ENCODE results near the gene COL20A1.

The COL20A1 gene

GRCh38 chr20:63309261-63310071 is 16.5 kb downstream of the COL20A1 start:
- H3K36me3 ChIP-seq (ENCODE audit: control insufficient read depth, insufficient read depth, low read length), result no peaks in the 10 kb centered on the region
- no peak overlapping the region for H3K4me3 ChIP-seq (ENCODE audit: low read depth, low read length)
- H3K4me1 ChIP-seq (ENCODE audit: control insufficient read depth, insufficient read depth, low read length), result no peaks in the 10 kb centered on the region
- no peaks in the 10 kb centered on the region for H3K27me3 ChIP-seq (ENCODE audit: control insufficient read depth, insufficient read depth, low read length)
- no peaks in the 10 kb centered on the region for H3K9me3 ChIP-seq (ENCODE audit: control insufficient read depth, insufficient read depth, low read length)
- H3K9ac ChIP-seq (ENCODE audit: low read depth, low read length), result no peak overlapping the region

GRCh38 chr20:63310265-63310991 is 17.4 kb downstream of the COL20A1 start:
- H3K9me3 ChIP-seq (ENCODE audit: control insufficient read depth, insufficient read depth, low read length), result no peaks in the 10 kb centered on the region
- H3K4me3 ChIP-seq (ENCODE audit: low read depth, low read length), result no peak overlapping the region
- H3K9ac ChIP-seq (ENCODE audit: low read depth, low read length), result no peak overlapping the region
- H3K4me1 ChIP-seq (ENCODE audit: control insufficient read depth, insufficient read depth, low read length), result no peaks in the 10 kb centered on the region
- H3K36me3 ChIP-seq (ENCODE audit: control insufficient read depth, insufficient read depth, low read length), result no peaks in the 10 kb centered on the region
- H3K27me3 ChIP-seq (ENCODE audit: control insufficient read depth, insufficient read depth, low read length), result no peaks in the 10 kb centered on the region

GRCh38 chr20:63311186-63311832 is 18.3 kb downstream of the COL20A1 start:
- Histone ChIP-seq H3K27me3 (ENCODE audit: control insufficient read depth, insufficient read depth, low read length) (no peaks in the 10 kb centered on the region), H3K9me3 (ENCODE audit: control insufficient read depth, insufficient read depth, low read length) (no peaks in the 10 kb centered on the region), H3K4me1 (ENCODE audit: control insufficient read depth, insufficient read depth, low read length) (no peaks in the 10 kb centered on the region), H3K4me3 (ENCODE audit: low read depth, low read length) (no peak overlapping the region), H3K9ac (ENCODE audit: low read depth, low read length) (no peak overlapping the region), H3K36me3 (ENCODE audit: control insufficient read depth, insufficient read depth, low read length) (no peaks in the 10 kb centered on the region)

- no peak overlapping the region for H3K4me3 ChIP-seq (ENCODE audit: low read depth, low read length)
- no peaks in the 10 kb centered on the region for H3K27me3 ChIP-seq (ENCODE audit: control insufficient read depth, insufficient read depth, low read length)
- H3K9ac ChIP-seq (ENCODE audit: low read depth, low read length), result no peak overlapping the region
- H3K9me3 ChIP-seq (ENCODE audit: control insufficient read depth, insufficient read depth, low read length), result no peaks in the 10 kb centered on the region
- no peaks in the 10 kb centered on the region for H3K4me1 ChIP-seq (ENCODE audit: control insufficient read depth, insufficient read depth, low read length)
- no peaks in the 10 kb centered on the region for H3K36me3 ChIP-seq (ENCODE audit: control insufficient read depth, insufficient read depth, low read length)
Observed at GRCh38 chr20:63311833-63312243, 18.9 kb downstream of the COL20A1 start.

GRCh38 chr20:63312273-63312672 is 19.3 kb downstream of the COL20A1 start:
- Histone ChIP-seq H3K9me3 (ENCODE audit: control insufficient read depth, insufficient read depth, low read length) (no peaks in the 10 kb centered on the region), H3K9ac (ENCODE audit: low read depth, low read length) (no peak overlapping the region), H3K4me3 (ENCODE audit: low read depth, low read length) (no peak overlapping the region), H3K27me3 (ENCODE audit: control insufficient read depth, insufficient read depth, low read length) (no peaks in the 10 kb centered on the region), H3K36me3 (ENCODE audit: control insufficient read depth, insufficient read depth, low read length) (no peaks in the 10 kb centered on the region), H3K4me1 (ENCODE audit: control insufficient read depth, insufficient read depth, low read length) (no peaks in the 10 kb centered on the region)

- H3K36me3 ChIP-seq (ENCODE audit: control insufficient read depth, insufficient read depth, low read length), result no peaks in the 10 kb centered on the region
- H3K9ac ChIP-seq (ENCODE audit: low read depth, low read length), result no peak overlapping the region
- H3K4me1 ChIP-seq (ENCODE audit: control insufficient read depth, insufficient read depth, low read length), result no peaks in the 10 kb centered on the region
- H3K9me3 ChIP-seq (ENCODE audit: control insufficient read depth, insufficient read depth, low read length), result no peaks in the 10 kb centered on the region
- no peak overlapping the region for H3K4me3 ChIP-seq (ENCODE audit: low read depth, low read length)
- H3K27me3 ChIP-seq (ENCODE audit: control insufficient read depth, insufficient read depth, low read length), result no peaks in the 10 kb centered on the region
Observed at GRCh38 chr20:63312690-63313348, 19.8 kb downstream of the COL20A1 start.

GRCh38 chr20:63313349-63314014 is 20.5 kb downstream of the COL20A1 start:
- Histone ChIP-seq H3K4me1 (ENCODE audit: control insufficient read depth, insufficient read depth, low read length) (no peaks in the 10 kb centered on the region), H3K9me3 (ENCODE audit: control insufficient read depth, insufficient read depth, low read length) (no peaks in the 10 kb centered on the region), H3K36me3 (ENCODE audit: control insufficient read depth, insufficient read depth, low read length) (no peaks in the 10 kb centered on the region), H3K9ac (ENCODE audit: low read depth, low read length) (no peak overlapping the region), H3K27me3 (ENCODE audit: control insufficient read depth, insufficient read depth, low read length) (no peaks in the 10 kb centered on the region), H3K4me3 (ENCODE audit: low read depth, low read length) (no peak overlapping the region)

- Histone ChIP-seq H3K9me3 (ENCODE audit: control insufficient read depth, insufficient read depth, low read length) (no peaks in the 10 kb centered on the region), H3K27me3 (ENCODE audit: control insufficient read depth, insufficient read depth, low read length) (no peaks in the 10 kb centered on the region), H3K4me1 (ENCODE audit: control insufficient read depth, insufficient read depth, low read length) (no peaks in the 10 kb centered on the region), H3K9ac (ENCODE audit: low read depth, low read length) (no peak overlapping the region), H3K4me3 (ENCODE audit: low read depth, low read length) (no peak overlapping the region), H3K36me3 (ENCODE audit: control insufficient read depth, insufficient read depth, low read length) (no peaks in the 10 kb centered on the region)
Observed at GRCh38 chr20:63314015-63314471, 21.1 kb downstream of the COL20A1 start.

- Histone ChIP-seq H3K4me3 (ENCODE audit: low read depth, low read length) (no peak overlapping the region), H3K9me3 (ENCODE audit: control insufficient read depth, insufficient read depth, low read length) (no peaks in the 10 kb centered on the region), H3K36me3 (ENCODE audit: control insufficient read depth, insufficient read depth, low read length) (no peaks in the 10 kb centered on the region), H3K9ac (ENCODE audit: low read depth, low read length) (no peak overlapping the region), H3K4me1 (ENCODE audit: control insufficient read depth, insufficient read depth, low read length) (no peaks in the 10 kb centered on the region), H3K27me3 (ENCODE audit: control insufficient read depth, insufficient read depth, low read length) (no peaks in the 10 kb centered on the region)
Observed at GRCh38 chr20:63314566-63315239, 21.7 kb downstream of the COL20A1 start.

- H3K9ac ChIP-seq (ENCODE audit: low read depth, low read length), result no peak overlapping the region
Observed at GRCh38 chr20:63315240-63315689, 22.3 kb downstream of the COL20A1 start.

More at GRCh38 chr20:63315240-63315689, 22.3 kb downstream of the COL20A1 start:
- no peaks in the 10 kb centered on the region for H3K36me3 ChIP-seq (ENCODE audit: control insufficient read depth, insufficient read depth, low read length)
- H3K9me3 ChIP-seq (ENCODE audit: control insufficient read depth, insufficient read depth, low read length), result no peaks in the 10 kb centered on the region
- H3K27me3 ChIP-seq (ENCODE audit: control insufficient read depth, insufficient read depth, low read length), result no peaks in the 10 kb centered on the region
- no peak overlapping the region for H3K4me3 ChIP-seq (ENCODE audit: low read depth, low read length)
- H3K4me1 ChIP-seq (ENCODE audit: control insufficient read depth, insufficient read depth, low read length), result no peaks in the 10 kb centered on the region
